NOMO-1 treated with dmso at 0.1 percent for 144 hours (cell line): ENCODE measurements around the gene HOXB3.
A peak's percentile ranks its signal among the peaks of the same experiment; 100 is the strongest.

ENCODE experiments used
- DNase-seq: peaks from one replicate; lab custom pipeline; 2025; ENCODE audit not compliant: unreplicated experiment; lab: John Stamatoyannopoulos, UW

The HOXB3 gene

DNA sequence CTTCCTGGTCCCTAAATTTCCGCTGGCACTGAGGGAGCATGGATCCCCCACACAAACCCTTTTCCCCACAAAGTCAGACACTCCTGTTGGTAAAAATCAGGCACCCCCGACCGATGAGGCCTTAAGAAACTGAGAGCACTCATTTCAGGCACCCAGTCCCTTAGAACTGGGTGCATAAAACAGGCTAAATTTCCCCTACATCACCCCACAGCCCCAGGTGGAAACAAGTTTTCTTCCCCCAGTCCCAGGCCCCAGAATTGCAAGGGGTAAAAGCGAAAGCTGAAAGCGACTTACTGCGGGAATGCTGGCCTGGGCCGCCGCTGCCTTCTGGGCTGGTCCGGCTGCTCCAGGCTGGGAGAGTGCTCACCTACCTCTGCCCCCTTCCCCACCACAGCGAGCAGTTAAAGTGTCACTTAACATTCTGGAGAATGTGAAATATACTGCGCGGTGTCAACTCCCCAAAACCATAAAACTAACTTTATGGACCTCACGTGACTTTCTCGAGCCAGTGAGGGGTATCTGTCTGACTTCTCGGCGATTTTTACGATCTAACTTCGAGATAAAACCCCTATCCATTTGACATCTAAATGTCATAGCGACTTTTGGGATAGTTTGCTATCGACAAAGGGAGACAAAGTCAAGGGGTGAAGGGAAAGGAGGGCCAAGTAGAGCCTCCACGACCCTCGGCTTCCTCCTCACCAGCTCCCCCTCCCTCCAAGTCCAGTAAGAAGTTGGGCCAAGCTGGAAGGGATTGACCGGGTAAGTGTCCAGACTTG lies at the start of gene HOXB3:
Gene HOXB3 (minus strand): TSS at position 411 of the 776 bp plus-strand sequence. CDS start 37,767 bp downstream, outside the sequence.
- DNase-seq = no peak

- no peak for DNase-seq
These were observed 49.1 kb upstream of the HOXB3 start for GRCh38 chr17:48639136-48639535.

DNA sequence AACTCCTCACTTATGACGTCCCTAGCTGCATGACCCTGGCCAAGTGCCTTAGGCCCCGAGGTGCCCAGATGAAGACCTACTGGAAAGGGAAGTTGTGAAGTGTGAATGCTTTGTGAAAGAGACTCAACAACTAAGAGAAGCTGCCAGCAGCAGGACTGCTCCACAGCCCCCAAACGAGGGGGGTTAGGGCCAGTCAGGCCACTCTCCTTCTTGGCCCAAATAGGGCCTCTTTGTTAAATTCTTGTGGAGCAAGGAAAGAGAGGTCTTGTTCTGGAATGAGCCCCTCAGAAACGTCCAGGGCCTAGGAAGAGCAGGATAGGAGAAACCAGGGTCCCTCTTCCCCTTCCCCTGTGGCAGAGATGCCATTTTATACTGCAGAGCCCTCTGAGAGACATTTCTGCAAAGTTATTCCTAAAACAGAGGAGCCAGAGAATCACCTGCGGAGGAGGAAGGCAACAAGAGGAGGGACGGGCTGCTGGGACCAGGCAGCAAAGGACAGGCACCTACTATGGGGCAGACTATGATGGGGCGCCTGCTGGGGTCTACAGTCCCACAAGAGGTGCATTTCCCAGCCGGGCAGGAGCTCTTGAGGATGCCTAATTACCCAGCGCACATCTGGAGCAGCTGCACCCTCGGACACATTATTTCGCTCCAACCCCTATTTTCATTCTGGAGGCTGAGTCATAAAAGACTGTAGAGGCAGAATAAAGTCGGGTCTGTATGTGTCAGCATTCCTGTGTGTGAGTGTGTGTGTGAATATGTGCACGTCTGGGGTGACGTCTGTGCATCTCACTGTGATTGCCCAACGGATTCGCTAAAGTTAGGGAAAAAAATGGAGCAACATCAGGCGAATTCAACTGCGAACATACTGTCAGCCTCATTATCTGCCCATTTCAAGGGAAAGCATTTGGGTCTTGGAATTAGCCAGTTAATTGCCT lies 47.6 kb upstream of the HOXB3 start:
- no peak for DNase-seq

DNA sequence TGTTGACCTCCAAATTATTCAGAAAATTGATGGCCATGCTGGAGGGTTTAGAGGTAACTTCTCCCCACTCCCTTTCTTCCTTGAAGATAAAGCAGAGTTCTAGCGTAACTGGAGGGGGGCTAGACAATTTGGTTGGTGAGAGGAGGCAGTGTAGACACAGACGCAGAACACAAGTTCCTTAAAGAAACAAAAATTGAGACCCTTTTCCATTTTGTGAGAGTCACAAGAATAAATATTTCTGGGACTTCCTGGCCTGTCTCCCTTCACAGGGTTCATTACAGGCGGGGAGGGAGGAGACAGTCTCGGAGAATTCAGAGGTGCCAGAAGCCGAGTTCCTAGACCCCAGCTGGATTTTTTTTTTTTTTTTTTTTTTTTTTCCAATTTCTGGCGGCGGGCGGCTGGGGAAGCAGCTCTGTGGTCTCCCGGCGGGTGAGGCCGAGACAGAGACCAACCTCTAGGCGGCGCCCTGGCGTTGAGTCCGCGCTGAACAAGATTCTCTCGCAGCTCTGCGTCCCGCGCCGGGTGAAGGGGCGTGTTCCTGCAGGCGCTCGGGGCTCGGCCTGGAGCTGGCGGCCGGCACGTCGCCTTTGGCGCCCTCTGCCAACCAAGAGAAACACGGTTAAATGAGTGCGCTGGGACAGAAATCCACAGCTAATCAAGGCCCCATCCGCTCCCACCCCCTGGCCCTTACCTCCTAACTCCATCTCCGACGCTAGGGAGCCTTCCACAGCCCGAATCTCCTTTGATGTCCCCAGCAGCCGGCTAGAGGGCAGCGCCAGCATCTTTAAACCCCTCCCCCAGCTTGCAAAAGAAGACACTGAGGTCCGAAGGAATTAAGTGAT lies 46.4 kb upstream of the HOXB3 start:
- peak; percentile 55 for DNase-seq

DNA sequence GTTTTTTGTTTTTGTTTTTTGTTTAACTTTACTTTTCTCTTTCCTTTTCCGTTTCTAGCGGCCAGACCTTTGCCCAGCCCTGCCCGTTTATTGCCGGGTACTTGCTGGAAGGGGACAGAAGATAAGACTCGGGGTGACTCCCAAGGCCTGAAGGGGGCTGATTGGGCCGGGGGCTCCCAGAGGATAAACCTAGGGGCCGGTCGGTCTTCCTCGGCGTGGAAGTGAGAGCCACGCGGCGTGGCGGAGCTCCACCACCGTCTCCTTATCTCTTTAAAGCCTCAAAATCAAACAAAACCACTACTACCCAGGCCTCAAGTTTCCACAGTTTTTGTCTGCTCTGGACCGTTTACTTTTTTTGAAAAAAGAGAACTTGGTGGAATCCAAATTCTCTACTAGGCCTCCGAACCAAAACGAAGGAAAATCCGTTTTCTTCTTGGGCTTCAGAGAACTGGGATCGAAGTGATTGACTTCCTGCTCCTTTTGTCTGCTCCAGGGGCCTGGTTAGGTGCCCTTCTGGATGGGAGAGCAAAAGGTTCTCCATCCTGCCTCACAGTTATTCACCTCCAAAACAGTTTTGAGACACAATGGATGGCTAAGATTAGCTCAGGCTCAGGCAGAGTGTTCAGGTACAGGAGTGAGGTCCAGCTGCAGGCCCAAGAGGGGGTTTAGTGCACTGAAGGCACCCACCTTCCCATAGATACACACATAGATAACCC lies 44.6 kb upstream of the HOXB3 start:
- no peak for DNase-seq

DNA sequence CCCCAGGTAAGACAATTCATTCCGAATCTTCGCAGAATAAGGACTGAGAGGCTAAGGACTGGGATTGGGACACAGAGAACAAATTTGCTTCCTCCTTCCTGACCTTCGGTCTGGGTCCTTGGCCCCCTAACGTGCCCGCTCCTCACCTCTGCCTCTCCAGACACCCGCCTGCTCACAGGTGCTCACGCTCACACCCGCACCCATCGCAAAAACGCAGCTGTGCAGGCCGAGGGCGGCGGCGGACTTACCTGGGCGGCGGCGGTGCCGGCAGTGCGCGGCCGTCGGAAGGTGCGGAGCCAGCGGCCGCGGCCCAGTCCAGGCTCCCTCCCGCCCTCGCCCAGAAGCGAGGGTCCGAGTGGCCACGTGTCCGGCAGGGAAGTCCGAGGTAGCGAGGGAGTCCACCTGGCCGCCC lies 43.2 kb upstream of the HOXB3 start:
- DNase-seq = no peak

- DNase-seq = no peak
These were observed 42.7 kb upstream of the HOXB3 start for GRCh38 chr17:48632579-48633265.

- DNase-seq = no peak
These were observed 41.9 kb upstream of the HOXB3 start for GRCh38 chr17:48631693-48632578.

GRCh38 chr17:48630925-48631692 lies 41.1 kb upstream of the HOXB3 start:
- no peak for DNase-seq

DNA sequence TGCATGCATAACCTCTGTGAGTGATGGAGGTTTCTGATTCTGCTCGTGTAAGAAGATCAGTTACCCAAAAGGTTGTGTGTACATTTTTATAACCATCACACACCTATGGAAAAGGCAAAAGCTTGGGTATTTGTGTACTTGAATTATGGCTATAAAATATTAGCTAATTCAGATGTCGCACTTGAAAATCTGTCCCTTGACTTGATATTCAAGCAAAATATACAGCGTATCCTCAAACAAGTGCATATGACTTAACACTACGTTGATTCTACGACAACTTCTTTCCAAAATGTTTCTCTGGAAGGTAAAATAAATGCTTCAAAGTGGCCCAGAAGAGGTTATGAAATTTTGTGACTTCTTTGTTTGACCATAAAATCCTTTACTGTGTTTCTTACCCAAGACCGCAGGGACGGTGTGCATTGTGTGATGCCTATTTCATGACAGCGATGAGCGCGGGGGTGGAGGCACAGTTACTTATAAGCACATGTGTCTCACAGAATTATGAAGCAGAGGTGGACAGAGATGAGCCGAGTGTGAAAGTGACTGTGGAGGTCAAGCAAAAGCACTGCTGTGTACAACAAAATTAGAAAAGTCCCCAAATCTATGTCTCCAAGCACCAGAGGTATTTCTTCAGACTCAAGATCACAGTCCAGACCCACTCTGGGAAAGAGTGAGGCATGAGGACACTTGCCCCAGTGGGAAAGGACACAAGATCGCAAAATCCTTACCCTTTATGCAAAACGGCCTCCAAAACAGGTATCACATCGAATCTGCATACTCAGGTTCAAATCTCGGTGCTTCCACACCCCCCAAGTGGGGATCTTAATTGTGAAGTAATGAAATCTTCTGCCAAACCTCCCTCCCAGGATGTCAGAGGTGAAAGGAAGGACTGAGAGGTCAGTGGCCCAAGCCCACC lies 40.2 kb upstream of the HOXB3 start:
- DNase-seq = no peak

DNA sequence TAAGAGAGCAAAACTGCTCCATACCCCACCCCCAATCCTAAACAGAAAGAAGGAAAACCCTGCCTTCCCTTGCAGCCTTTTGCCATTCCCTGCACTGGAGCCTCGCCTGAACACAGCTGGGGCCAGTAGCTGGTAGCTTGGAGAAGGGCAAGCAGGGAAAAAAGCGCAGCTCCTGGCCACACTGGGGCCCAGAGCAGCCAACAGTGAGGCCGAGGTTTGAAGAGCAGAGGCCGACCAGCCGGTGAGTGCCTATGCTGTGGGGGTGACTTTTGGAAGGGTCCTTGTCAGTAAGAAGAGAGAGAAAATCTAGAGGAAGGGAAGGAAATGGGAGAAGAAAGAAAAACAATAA lies 39.3 kb upstream of the HOXB3 start:
- DNase-seq = no peak

- DNase-seq = peak; percentile 24
These were observed 38.8 kb upstream of the HOXB3 start for GRCh38 chr17:48628649-48629410.

- DNase-seq = no peak
These were observed 37.8 kb upstream of the HOXB3 start for GRCh38 chr17:48627623-48628521.

DNA sequence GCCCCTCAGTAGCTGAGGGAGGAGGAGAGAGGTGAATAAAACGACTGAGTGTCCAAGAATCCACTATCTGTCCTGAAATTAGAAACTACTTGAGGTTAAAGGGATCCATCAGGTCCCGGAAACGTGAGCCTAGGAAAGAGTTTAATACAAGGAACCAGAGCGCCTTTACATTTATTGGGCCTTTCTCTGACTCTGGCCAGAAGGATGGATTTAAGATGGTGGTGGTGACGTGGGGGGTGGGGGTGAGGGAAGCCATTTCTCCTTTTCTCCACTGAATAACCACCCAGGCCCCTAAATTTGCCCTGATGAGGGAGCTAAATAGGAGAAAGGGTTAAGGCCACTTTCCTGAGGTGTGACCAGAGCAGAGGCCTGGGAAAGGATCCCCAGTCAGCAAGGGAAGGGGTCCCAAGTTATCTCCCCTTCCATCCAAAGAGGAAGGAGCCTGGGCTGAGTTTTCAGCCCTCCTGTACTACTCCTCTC lies 37.1 kb upstream of the HOXB3 start:
- DNase-seq = no peak
